Activated T-cell treated with anti-CD3 and anti-CD28 coated beads for 1 hour (primary cell): ENCODE results near the gene LPP.

Source experiments
- DNase-seq: peaks from one replicate; pipeline ENCODE4 v3.0.0-alpha.2; 2020; ENCODE audit warnings: low read depth

The LPP gene

DNA sequence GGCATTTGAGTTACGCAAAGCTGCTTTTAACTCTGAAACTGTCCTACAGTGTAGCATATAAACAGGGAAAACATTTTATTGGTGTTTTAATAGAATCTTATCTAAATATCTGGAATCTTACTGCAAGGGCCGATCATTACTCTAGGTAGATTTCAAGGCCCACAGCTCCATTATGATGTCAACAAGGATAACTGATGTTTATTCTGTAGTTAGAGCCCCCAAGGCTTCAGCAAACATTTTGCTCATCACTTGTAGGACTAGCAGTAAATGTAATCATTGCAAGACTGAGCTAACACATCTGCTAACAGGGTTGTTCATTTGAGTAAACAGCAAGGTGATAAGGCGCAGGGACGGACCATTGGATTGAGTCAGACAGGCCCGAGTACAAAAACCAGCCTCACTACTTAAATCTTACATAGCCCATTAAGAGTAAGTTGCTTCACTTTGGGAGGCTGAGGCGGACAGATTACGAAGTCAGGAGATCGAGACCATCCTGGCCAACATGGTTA lies 685.3 kb downstream of the LPP start:
- no peak for DNase-seq

DNA sequence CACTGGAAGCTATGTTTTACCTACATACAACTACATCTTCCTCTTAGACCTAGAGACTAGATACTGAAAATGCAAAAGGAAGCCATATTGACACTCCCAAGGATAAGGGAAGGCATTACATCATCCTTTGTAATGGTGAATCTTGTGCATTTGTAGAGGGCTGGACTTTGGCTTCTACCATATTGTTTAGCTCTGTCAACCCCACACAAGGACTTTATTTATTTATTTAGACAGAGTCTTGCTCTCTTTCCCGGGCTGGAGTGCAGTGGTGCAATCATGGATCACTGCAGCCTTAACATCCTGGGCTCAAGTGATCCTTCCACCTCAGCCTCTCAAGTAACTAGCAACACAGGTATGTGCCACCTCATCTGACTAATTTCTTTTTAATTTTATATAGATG lies 686.3 kb downstream of the LPP start:
- no peak for DNase-seq

DNA sequence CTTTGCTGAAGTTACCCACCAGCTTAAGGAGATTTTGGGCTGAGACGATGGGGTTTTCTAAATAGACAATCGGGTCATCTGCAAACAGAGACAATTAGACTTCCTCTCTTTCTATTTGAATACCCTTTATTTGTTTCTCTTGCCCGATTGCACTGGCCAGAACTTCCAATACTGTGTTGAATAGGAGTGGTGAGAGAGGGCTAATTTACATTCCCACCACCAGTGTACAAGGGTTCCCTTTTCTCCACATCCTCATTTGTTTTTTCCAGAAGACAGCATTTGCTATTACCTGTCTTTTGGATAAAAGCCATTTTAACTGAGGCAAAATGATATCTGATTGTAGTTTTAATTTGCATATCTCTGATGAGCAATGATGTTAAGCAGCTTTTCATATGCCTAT lies 687.9 kb downstream of the LPP start:
- DNase-seq, result no peak

DNA sequence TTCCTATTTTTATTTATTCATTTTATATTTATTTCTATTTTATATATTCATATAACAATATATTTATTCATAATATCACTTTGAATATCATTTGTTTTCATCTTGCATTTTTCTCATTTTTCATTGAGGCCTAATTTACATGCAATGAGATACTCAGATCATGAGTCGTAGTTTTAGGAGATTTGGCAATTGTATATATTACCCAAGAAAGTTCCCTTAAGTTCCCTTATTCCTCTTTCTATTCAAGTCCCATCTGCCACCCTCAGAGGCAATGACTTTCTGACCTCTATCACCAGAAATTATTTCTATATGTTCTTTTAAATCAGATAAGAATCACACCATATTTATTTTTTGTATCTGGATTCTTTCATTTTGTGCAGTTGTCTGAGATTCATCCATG lies 688.7 kb downstream of the LPP start:
- DNase-seq, result no peak

DNA sequence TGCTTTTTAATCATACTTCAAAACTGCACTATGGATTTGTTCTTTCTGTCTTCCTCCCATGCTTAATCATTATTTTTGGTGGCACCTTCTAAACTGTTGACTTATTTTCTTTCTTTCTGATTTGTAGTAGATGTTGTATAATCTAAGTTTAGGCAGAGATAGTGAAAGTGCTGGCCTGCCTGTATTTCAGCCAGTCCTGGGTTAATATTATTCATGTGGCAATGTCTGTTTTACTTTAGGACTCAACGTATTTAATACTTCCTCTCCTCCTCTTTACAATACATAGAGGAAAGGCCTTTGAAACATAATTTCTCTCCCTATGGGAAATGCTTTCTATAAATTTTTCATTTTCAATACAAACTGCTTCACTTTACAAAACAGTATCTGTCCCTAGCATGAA lies 690.1 kb downstream of the LPP start:
- no peak for DNase-seq

DNA sequence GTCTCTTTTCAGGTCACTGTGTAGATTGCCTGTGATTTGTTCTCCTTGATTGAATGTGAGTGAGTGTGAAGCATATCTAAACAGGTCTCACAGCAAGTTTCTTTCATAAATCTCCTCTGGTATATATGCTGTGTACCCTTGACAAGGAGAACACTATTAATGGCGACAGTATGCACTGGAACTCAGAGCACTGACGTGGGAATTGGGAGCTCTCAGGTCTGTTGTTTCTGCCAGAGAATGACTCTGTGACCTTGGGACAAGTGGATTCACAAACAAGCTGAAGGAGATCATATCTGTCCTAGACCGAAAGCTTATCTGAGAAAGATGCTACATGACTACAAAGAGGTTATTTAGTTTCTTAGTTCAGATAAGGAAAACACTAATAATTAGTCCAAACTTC lies 691.6 kb downstream of the LPP start:
- DNase-seq, result no peak

DNA sequence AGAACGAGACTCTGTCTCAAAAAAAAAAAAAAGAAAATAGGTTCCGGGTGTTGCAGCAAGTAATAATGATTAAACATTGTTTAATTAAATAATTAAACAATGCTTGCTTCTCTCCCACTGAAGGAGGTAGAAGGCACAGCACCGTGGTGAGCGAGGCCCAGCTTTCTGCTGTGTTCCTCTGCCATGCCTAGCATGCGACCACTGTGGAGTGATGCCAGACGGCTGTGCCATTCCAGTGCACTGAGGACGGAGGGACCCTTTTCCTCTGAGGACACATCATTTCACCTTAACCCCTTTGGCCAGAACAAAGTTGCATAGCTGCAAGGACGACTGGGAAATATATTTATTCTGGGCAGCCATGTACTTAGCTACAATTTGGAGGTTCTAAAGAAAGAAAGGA lies 695.0 kb downstream of the LPP start:
- no peak for DNase-seq

DNA sequence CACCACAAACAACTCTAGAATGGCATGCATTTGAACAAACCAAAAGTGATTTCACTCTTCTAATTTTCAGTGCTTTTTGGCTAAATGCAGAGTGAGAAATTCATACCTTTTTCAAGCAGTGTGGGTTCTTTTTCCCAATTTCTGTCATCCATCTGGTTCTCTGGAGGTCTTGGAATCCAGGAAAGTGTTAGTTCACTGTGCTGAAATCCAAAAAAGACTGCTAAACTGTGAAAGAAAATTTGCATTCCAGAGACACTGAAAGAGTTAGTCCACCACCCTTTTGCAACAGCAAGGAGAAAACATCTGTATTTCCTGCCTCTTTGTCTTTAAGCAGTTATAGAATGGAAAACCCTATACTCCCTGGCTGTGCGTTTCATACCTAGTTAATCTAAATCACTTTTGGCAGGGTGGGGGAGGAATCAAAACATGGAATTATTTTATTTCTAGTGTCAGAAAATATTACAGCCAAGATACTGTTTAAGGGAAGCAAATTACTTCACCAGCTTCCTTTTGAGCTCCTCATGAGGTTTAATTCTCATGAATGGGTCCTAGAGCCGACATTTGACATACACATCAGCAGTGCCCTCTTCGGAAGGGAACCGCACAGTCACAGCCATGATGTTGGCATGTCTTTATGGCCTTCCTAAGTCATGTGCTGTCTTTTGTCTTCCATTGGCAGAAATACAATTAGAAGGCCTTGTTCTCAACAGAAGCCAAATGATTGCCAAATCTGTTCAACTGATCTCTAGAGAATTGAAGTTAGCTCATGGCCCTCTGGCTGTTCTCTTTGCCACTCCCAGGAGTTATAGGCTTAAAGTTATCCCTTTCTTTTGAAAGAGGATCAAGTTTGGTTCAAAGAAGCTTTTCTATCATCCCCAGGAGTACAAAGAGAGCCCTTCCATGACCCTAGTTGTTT lies 700.2 kb downstream of the LPP start:
- DNase-seq, result no peak

DNA sequence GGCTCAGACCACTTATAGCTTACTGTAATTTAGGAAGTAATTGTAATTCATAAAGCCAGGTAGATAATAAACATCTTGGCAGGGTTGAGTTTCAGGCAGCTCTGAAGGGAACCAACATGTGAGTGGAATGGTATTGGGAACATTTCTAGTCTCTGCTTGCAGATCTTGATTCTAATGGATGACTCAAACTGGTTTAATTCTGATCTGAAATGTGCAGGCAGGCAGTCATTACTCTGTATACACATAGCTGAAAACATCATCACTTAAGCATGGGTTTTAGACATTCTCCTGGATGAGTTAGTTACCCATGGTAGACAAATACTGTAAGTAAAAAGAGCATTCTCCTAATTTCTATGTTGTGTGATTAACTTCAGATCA lies 700.8 kb downstream of the LPP start:
- DNase-seq, result no peak

DNA sequence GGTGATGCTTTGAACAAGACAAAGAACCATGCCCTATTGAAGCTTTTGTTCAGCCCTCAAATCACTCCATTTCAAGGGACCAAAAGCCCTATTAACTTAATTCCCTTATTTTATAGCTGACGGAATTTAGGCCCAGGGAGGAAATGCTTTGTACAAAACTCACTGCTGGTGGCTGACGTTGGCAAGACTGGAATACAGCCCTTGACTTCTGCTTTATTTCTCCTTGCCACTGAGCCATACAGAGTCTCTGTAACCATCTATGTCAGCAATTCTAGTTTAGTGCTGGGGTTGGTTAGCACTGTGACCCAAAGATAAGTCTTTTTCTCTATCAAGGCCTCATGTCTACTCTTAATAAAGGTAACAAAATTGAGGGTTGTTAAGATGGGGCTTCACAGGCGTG lies 701.7 kb downstream of the LPP start:
- no peak for DNase-seq

DNA sequence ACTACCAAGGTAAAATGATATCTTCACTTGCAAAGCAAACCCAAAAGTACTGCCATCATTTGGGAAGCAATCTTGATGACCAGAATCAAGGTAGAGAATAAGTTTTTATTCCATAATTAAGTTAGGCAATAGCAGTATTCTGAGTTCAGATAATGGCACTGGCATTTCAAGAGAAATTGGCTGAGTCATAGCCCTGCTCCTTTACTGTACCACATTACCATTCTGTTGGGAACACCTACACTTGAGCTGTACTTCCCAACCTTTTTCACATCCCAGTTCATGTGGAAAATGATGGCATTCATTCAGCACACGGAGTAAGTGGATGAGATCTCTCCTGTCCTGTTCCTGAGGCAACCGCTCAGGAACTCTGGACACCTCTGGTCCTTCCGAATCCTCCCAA lies 706.2 kb downstream of the LPP start:
- DNase-seq, result no peak

DNA sequence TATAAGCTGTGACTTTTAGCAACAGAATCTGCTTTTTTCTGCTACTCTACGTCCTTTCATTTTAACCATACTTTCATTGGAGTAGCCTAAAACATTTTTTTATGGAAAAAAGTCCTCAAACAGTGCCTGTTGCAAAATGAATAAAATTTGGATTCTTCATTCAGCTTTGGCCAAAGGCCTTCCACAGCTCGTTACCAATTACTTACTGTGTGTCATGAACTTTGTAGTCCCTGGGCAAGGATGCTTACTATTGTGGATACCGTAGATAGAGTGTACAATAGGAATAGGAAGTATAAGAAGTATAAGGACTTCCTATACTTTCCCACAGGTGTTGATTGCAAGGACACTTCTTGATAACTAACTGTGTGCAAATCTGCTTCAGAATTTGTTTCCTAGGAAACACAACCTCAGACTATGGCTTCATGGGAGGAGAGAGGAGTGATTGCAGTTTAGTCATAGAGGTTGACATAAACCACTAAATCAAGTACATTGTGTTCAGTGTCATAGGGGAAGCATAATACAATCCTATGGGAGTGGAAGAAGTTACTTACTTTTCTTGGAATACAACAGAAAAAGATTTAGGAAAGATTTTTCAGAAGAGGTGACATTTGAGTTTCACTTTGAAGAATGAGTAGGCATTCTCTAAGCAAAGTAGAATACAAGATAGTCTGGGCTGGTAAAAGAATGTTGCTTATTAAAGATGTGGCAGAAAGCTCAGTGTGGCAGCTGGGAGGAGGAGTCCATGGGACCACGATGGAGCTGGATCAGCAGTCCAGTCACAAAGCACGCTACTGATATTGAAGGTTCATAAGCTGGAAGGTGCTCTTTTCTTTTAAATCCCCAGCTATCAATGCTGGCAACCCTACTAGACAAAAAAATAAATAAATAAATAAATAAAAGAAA lies 708.1 kb downstream of the LPP start:
- no peak for DNase-seq

DNA sequence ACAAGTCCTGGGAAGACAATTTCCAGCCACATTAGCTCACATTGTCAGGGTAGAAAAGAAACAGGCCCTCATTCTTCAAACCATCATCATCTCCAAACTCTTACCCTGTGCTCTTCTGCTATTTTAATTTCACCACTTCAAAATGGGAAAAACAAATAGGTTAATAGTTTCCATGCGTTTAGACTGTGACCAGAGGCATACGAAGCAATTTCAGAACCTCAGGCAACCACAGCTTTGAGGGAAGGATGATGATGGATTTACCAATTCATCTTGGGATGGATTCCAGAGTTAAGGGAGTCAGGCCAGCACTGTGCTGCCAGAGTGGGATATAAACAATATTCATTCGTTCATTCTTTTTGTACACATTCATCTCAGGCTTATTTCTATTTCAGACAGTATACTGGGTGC lies 710.0 kb downstream of the LPP start:
- DNase-seq, result no peak

DNA sequence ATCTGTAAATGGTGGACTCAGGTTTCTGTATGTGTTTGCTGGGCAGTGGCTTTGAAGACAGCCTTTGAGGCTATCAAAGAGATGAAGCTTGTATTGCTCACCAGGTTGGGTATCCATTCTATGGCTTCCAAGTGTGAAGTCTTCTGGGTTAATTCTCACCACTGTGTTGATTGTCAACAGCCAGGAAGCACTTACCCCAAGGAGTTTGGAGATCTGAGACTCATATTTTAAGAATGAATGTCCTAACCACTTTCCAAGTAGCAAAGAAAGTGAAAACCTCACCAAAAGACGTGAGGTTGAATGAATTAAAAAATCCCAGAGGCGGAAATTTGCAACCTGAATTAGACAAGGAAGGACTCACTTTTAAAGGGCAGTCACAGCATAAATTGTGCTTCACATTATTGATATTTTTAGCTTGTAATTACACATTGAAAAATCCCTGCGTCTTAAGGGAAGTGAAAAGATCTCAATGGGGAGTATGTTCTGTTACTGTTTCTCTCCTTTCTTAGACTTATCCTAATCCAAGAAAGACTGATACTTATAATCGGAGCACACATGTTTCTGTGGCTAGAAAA lies 713.8 kb downstream of the LPP start:
- no peak for DNase-seq

DNA sequence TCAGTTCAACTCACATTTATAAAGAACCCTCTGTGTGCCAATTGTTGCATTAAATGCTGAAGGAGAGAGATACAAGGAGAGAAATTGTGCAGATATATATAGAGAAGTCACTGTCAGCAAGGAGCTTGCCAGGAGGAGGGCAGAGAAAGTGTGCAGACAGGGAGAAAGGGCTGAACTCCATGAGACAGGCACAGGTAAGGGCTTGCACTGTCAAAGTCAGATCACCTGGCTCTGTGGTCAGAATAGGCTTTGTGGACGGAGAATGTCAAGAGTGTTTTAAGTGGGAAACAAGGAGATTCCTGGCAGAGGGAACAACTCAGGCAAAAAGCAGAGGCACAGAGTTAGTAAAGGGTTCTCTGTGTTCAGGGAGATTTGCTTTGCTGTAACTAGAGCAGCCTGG lies 714.8 kb downstream of the LPP start:
- no peak for DNase-seq

DNA sequence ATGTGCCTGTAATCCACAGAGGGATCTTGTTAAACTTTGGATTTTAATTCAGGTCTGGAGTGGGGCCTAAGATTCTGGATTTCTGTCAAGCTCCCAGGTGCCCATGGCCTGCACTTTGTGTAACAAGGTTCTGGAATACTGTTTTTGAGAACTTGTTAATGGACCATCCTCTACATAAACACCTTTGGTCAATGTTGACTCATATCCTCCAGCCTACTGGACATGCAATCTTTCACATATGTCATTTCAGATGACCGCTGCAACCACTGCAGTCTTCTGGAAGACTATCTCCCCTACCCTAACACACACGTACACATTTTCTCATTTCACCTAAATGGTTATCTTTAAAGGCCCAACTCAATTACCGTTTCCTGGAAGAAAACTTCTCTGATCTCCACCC lies 715.7 kb downstream of the LPP start:
- no peak for DNase-seq

DNA sequence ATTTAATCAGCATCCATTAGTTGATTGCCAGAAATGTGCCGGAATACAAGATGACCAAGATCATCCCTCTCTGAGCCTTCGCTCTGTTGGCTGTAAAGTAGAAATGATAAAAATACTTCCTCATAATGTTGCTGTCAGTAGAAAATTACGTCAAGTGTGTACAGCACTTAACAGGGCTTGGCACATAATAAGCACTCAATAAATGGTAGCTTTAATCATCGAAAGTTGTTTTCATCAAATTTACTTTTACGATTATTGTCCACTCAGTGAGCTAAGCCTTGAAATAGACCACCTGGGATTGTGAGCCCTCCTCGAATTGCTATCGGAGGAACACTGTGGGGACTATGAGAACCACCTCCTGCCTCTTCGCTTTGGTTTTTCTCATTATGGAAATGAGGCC lies 716.5 kb downstream of the LPP start:
- no peak for DNase-seq

DNA sequence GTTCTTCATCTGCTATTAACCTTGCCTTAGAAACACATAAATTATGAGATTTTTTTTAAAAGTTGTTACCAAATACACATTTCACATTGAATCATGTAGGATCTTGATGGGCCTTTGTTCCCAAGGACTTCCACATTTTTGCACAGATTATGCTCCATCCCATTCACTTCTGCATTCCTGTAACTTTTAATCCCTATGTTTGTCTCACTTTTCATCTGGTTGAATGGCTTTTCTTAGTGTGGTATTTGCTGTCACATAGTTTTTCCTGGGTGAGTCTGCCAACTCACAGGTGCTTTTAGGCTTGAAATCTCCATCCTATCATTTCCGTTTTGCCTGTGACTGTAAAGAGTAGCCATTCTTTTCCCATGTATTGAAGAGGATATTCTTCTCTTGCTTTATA lies 720.6 kb downstream of the LPP start:
- DNase-seq, result no peak

DNA sequence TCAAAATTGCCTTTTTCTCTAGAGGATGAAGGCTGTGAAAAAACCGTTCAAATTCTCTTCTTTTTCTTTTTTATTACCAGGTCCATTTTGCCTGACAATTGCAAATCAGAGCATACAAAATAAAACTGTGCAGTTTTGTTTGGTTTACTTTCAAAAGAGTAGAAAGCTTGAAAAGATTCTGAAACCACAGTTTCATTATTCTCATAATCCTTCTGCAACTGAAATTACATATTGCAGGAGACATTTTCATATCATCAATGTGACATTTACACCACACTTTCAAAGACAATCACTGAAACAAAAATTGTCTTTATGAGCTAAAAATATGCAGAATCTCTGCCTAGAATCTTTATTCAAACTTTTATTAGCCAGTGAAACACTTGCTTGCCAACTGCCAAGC lies 721.5 kb downstream of the LPP start:
- DNase-seq, result no peak

DNA sequence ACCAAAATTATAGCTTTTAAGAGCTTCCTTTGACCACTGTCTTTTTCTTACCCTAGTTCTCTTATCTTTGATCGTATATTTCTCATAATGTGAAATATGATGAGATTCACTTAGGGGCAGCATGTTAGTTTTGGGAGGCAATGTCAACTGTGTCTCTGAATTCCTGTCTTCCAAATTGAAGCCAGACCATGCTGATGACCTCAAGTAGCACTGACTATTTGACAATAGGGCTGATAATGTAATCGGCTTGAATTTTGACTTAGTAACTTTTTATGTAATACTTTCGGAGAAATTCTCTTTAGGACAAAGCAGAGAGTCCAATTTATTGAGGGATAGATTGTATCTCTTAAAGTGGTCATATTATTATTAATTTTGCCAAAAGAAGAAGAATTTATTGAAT lies 722.4 kb downstream of the LPP start:
- DNase-seq, result no peak

DNA sequence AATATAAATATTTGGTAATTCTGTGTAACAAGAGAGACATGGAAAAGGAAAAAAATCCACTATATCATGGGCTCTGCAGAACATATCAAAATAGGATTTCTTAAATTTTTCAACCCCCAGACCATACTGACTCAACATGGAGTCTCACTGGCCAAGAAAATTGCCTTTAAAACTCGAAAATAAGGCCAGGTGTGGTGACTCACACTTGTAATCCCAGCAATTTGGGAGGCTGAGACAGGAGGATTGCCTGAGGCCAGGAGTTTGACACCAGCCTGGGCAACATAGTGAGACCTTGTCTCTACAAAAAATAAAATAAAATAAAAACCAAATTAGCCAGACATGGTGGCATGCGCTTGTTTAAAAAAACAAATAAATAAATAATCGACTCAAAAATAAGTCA lies 723.4 kb downstream of the LPP start:
- no peak for DNase-seq

DNA sequence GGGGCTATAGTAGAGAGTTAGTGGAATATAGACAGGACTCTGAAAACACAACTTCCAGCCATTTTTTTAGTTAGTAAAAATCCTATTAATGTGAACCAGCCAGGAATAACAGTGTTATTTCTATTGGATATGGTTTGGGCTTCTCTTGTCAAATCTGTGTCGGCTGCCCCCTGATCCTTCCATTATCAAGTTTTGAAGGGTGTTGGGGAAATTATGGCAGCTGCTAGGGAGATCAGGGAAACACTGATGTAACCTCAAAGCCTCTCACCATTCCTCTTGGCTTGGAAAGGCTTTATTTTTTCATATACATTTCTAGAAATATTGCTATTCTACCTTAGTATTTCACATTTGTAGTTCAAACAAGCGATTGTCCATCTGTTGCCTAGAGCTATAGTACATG lies 724.1 kb downstream of the LPP start:
- DNase-seq, result no peak
